ENCODE data around the gene PLXNA2.

PLXNA2 gene

GRCh38 chr1:207991583-207992026 is 252.6 kb downstream of the PLXNA2 start:
- ChIA-PET CTCF (no interaction called here), POLR2A (ENCODE audit: low non-redundant PET) (no interaction called here)
- TF ChIP-seq CTCF (conservative IDR thresholded peaks at IDR 0.05; ENCODE audit: low read depth) = no peak
- H3K27ac ChIP-seq = no peak overlapping the region
- DNase-seq (ENCODE audit: low spot score) = no peak

- no peak overlapping the region for H3K27ac ChIP-seq
- CTCF ChIA-PET = no interaction called here
- DNase-seq (ENCODE audit: low spot score) = no peak
- POLR2A ChIA-PET (ENCODE audit: low non-redundant PET) = no interaction called here
- TF ChIP-seq CTCF (conservative IDR thresholded peaks at IDR 0.05; ENCODE audit: low read depth) = no peak
These were observed 253.2 kb downstream of the PLXNA2 start for GRCh38 chr1:207990876-207991582.

GRCh38 chr1:207990455-207990854 is 253.7 kb downstream of the PLXNA2 start:
- no peak overlapping the region for H3K27ac ChIP-seq
- DNase-seq (ENCODE audit: low spot score) = no peak
- CTCF ChIA-PET = no interaction called here
- TF ChIP-seq CTCF (conservative IDR thresholded peaks at IDR 0.05; ENCODE audit: low read depth) = no peak
- POLR2A ChIA-PET (ENCODE audit: low non-redundant PET) = no interaction called here

- no peak for TF ChIP-seq CTCF (conservative IDR thresholded peaks at IDR 0.05; ENCODE audit: low read depth)
- ChIA-PET CTCF (no interaction called here), POLR2A (ENCODE audit: low non-redundant PET) (no interaction called here)
- no peak for DNase-seq (ENCODE audit: low spot score)
- H3K27ac ChIP-seq = no peak overlapping the region
These were observed 255.6 kb downstream of the PLXNA2 start for GRCh38 chr1:207988326-207989165.

GRCh38 chr1:207987164-207987563 is 257.0 kb downstream of the PLXNA2 start:
- CTCF ChIA-PET = no interaction called here
- no peak for TF ChIP-seq CTCF (conservative IDR thresholded peaks at IDR 0.05; ENCODE audit: low read depth)

GRCh38 chr1:207985996-207986395 is 258.2 kb downstream of the PLXNA2 start:
- no peak for DNase-seq (ENCODE audit: low spot score)

More at GRCh38 chr1:207987164-207987563, 257.0 kb downstream of the PLXNA2 start:
- DNase-seq (ENCODE audit: low spot score) = no peak
- POLR2A ChIA-PET (ENCODE audit: low non-redundant PET) = no interaction called here
- H3K27ac ChIP-seq = no peak overlapping the region

More at GRCh38 chr1:207985996-207986395, 258.2 kb downstream of the PLXNA2 start:
- H3K27ac ChIP-seq = no peak overlapping the region
- ChIA-PET POLR2A (ENCODE audit: low non-redundant PET) (no interaction called here), CTCF (no interaction called here)
- TF ChIP-seq CTCF (conservative IDR thresholded peaks at IDR 0.05; ENCODE audit: low read depth) = no peak

All from RWPE1 (cell line).